Effector memory CD4-positive, alpha-beta T cell (primary cell): ENCODE measurements around the gene NIN.
"Not testable (repeated sequence)": the region's sequence is repeated elsewhere in the genome, so short reads cannot be mapped to it uniquely, and the experiment has no call there.

Experiments
- DNase-seq, 3 donors: peaks; one replicate each; pipeline ENCODE4 v3.0.0-alpha.2; 2020
- H3K27ac ChIP-seq: 2 replicates; pipeline ENCODE4 v1.7.0; 2013; ENCODE audit warnings: mild to moderate bottlenecking, low read length, moderate library complexity; ENCODE audit not compliant: insufficient read depth, poor library complexity, severe bottlenecking
- H3K27me3 ChIP-seq: replicated peaks from 2 replicates; pipeline ENCODE4 v1.7.0; 2013; ENCODE audit warnings: mild to moderate bottlenecking, low read length; ENCODE audit not compliant: insufficient read depth, control insufficient read depth, poor library complexity, severe bottlenecking
- H3K36me3 ChIP-seq: 2 replicates; pipeline ENCODE4 v1.7.0; 2013; ENCODE audit warnings: mild to moderate bottlenecking, low read length, moderate library complexity; ENCODE audit not compliant: control insufficient read depth, insufficient read depth
- H3K4me1 ChIP-seq: 2 replicates; pipeline ENCODE4 v1.7.0; 2013; ENCODE audit warnings: low read length, mild to moderate bottlenecking; ENCODE audit not compliant: control insufficient read depth, insufficient read depth, poor library complexity, severe bottlenecking
- H3K4me3 ChIP-seq: 2 replicates; pipeline ENCODE4 v1.7.0; 2013; ENCODE audit warnings: low read length, low read depth, mild to moderate bottlenecking; ENCODE audit not compliant: insufficient read depth, poor library complexity, severe bottlenecking
- H3K9me3 ChIP-seq: 2 replicates; pipeline ENCODE4 v1.7.0; 2013; ENCODE audit warnings: mild to moderate bottlenecking, low read length, moderate library complexity; ENCODE audit not compliant: control insufficient read depth

NIN gene

GRCh38 chr14:50711043-50711442 lies 119.9 kb downstream of the NIN start:
- H3K36me3 ChIP-seq = no peaks in the 10 kb centered on the region
- no peaks in the 10 kb centered on the region for H3K9me3 ChIP-seq
- no peaks in the 10 kb centered on the region for H3K4me1 ChIP-seq
- no peak overlapping the region for H3K27ac ChIP-seq
- no peaks in the 10 kb centered on the region for H3K27me3 ChIP-seq
- H3K4me3 ChIP-seq = no peak overlapping the region
- DNase-seq = no peak

GRCh38 chr14:50705026-50705593 lies 125.9 kb downstream of the NIN start:
- Histone ChIP-seq H3K36me3 (no peaks in the 10 kb centered on the region), H3K9me3 (no peaks in the 10 kb centered on the region), H3K4me1 (no peaks in the 10 kb centered on the region)

GRCh38 chr14:50704454-50705010 lies 126.4 kb downstream of the NIN start:
- no peak overlapping the region for H3K4me3 ChIP-seq
- H3K36me3 ChIP-seq = no peaks in the 10 kb centered on the region
- no peak overlapping the region for H3K27ac ChIP-seq
- no peaks in the 10 kb centered on the region for H3K4me1 ChIP-seq
- no peak for DNase-seq
- H3K27me3 ChIP-seq = no peaks in the 10 kb centered on the region
- no peaks in the 10 kb centered on the region for H3K9me3 ChIP-seq

More at GRCh38 chr14:50705026-50705593, 125.9 kb downstream of the NIN start:
- Histone ChIP-seq H3K27ac (no peak overlapping the region), H3K27me3 (no peaks in the 10 kb centered on the region), H3K4me3 (no peak overlapping the region)
- DNase-seq = no peak

GRCh38 chr14:50697659-50698290 lies 133.2 kb downstream of the NIN start:
- Histone ChIP-seq H3K4me3 (no peak overlapping the region), H3K36me3 (no peaks in the 10 kb centered on the region), H3K27me3 (no peaks in the 10 kb centered on the region), H3K27ac (no peak overlapping the region), H3K4me1 (no peaks in the 10 kb centered on the region), H3K9me3 (no peaks in the 10 kb centered on the region)
- no peak for DNase-seq

GRCh38 chr14:50694260-50694659 lies 136.7 kb downstream of the NIN start:
- H3K27ac ChIP-seq, H3K4me1 ChIP-seq, H3K4me3 ChIP-seq, H3K36me3 ChIP-seq, H3K9me3 ChIP-seq, DNase-seq, H3K27me3 ChIP-seq: not testable (repeated sequence)

GRCh38 chr14:50688875-50689274 lies 142.1 kb downstream of the NIN start:
- H3K4me3 ChIP-seq = no peak overlapping the region
- H3K9me3 ChIP-seq = no peaks in the 10 kb centered on the region
- H3K36me3 ChIP-seq = no peaks in the 10 kb centered on the region
- H3K4me1 ChIP-seq = no peaks in the 10 kb centered on the region
- no peak overlapping the region for H3K27ac ChIP-seq
- DNase-seq = no peak
- no peaks in the 10 kb centered on the region for H3K27me3 ChIP-seq

GRCh38 chr14:50679674-50680073 lies 151.3 kb downstream of the NIN start:
- no peak for DNase-seq
- Histone ChIP-seq H3K4me3 (no peak overlapping the region), H3K9me3 (no peaks in the 10 kb centered on the region), H3K27ac (no peak overlapping the region), H3K4me1 (no peaks in the 10 kb centered on the region), H3K36me3 (no peaks in the 10 kb centered on the region), H3K27me3 (no peaks in the 10 kb centered on the region)

- no peak overlapping the region for H3K27ac ChIP-seq
- no peaks in the 10 kb centered on the region for H3K27me3 ChIP-seq
- no peak overlapping the region for H3K4me3 ChIP-seq
- no peaks in the 10 kb centered on the region for H3K9me3 ChIP-seq
- no peaks in the 10 kb centered on the region for H3K4me1 ChIP-seq
- H3K36me3 ChIP-seq = no peaks in the 10 kb centered on the region
- no peak for DNase-seq
These were observed 152.8 kb downstream of the NIN start for GRCh38 chr14:50678163-50678562.

GRCh38 chr14:50677527-50678063 lies 153.4 kb downstream of the NIN start:
- Histone ChIP-seq H3K4me3 (no peak overlapping the region), H3K27me3 (no peaks in the 10 kb centered on the region), H3K4me1 (no peaks in the 10 kb centered on the region), H3K9me3 (no peaks in the 10 kb centered on the region), H3K36me3 (no peaks in the 10 kb centered on the region), H3K27ac (no peak overlapping the region)
- no peak for DNase-seq

- no peak overlapping the region for H3K27ac ChIP-seq
- no peak overlapping the region for H3K4me3 ChIP-seq
- H3K36me3 ChIP-seq = no peaks in the 10 kb centered on the region
- no peak for DNase-seq
- no peaks in the 10 kb centered on the region for H3K27me3 ChIP-seq
- no peaks in the 10 kb centered on the region for H3K9me3 ChIP-seq
- H3K4me1 ChIP-seq = no peaks in the 10 kb centered on the region
These were observed 154.0 kb downstream of the NIN start for GRCh38 chr14:50676814-50677516.
